Measurements from ENCODE around the gene C10orf71.

- TF ChIP-seq EP300 (IDR thresholded peaks at IDR 0.05) (no peak), CTCF (IDR thresholded peaks at IDR 0.05) (no peak)
These were observed 30.2 kb downstream of the C10orf71 start for GRCh38 chr10:49329146-49329505.
